Mesenchymal stem cell (in vitro differentiated cells and primary cell): ENCODE measurements around the gene NT5C3A. TPM values are rescaled to one million over a fixed set of nuclear protein-coding genes. Genes with fewer than 3 reads are reported as not detected.
A peak's percentile ranks its signal among the peaks of the same experiment; 100 is the strongest.
"Not testable (repeated sequence)": the region's sequence is repeated elsewhere in the genome, so short reads cannot be mapped to it uniquely, and the experiment has no call there.

ENCODE experiments used
- DNase-seq: peaks from one replicate; pipeline ENCODE4 v3.0.0-alpha.2; 2013
- H2AFZ ChIP-seq: one replicate; pipeline ENCODE4 v1.6.1; 2013; ENCODE audit warnings: low read depth, mild to moderate bottlenecking, control low read depth, inconsistent platforms, low read length, moderate library complexity
- H2AK5ac ChIP-seq: 2 replicates; pipeline ENCODE4 v1.6.1; 2013; ENCODE audit warnings: low read length, moderate library complexity, mild to moderate bottlenecking, inconsistent platforms; ENCODE audit not compliant: severe bottlenecking
- H2BK120ac ChIP-seq: one replicate; pipeline ENCODE4 v1.6.1; 2013; ENCODE audit warnings: low read depth, mild to moderate bottlenecking, inconsistent platforms, low read length, moderate library complexity
- H2BK12ac ChIP-seq, 2 experiments: one replicate each; pipeline ENCODE4 v1.6.1; 2013; ENCODE audit warnings: inconsistent platforms in 2 of 2, low read length in 2 of 2, mild to moderate bottlenecking in 2 of 2, moderate library complexity in 2 of 2, control low read depth in 1 of 2
- H2BK15ac ChIP-seq: one replicate; pipeline ENCODE4 v1.6.1; 2013; ENCODE audit warnings: mild to moderate bottlenecking, low read depth, inconsistent platforms; ENCODE audit not compliant: poor library complexity, severe bottlenecking
- H2BK5ac ChIP-seq: 2 replicates; pipeline ENCODE4 v1.6.1; 2013; ENCODE audit warnings: low read depth, mild to moderate bottlenecking, low read length, control low read depth, inconsistent platforms; ENCODE audit not compliant: poor library complexity, severe bottlenecking
- H3K14ac ChIP-seq, 2 experiments: one replicate each; pipeline ENCODE4 v1.6.1; 2013; ENCODE audit warnings: inconsistent platforms in 2 of 2, low read length in 2 of 2, control low read depth in 1 of 2, mild to moderate bottlenecking in 1 of 2, moderate library complexity in 1 of 2
- H3K18ac ChIP-seq, 2 experiments: one replicate each; pipeline ENCODE4 v1.6.1; 2013; ENCODE audit warnings: inconsistent platforms in 2 of 2, low read length in 2 of 2, control low read depth in 1 of 2, low read depth in 1 of 2, mild to moderate bottlenecking in 1 of 2
- H3K23ac ChIP-seq, 2 experiments: one replicate each; pipeline ENCODE4 v1.6.1; 2013; ENCODE audit warnings: inconsistent platforms in 2 of 2, low read length in 2 of 2, mild to moderate bottlenecking in 2 of 2, moderate library complexity in 2 of 2, control low read depth in 1 of 2
- H3K27ac ChIP-seq: 2 replicates; pipeline ENCODE4 v1.5.1; 2013; ENCODE audit warnings: mild to moderate bottlenecking, moderate library complexity, low read length, control low read depth, inconsistent platforms; ENCODE audit not compliant: poor library complexity, severe bottlenecking
- H3K27me3 ChIP-seq, 2 experiments: 2 replicates each; pipeline versions ENCODE4 v1.6.1 to v1.7.0; 2013; ENCODE audit warnings: low read length in 2 of 2, mild to moderate bottlenecking in 2 of 2, moderate library complexity in 2 of 2, control low read depth in 1 of 2, inconsistent platforms in 1 of 2; ENCODE audit not compliant: control insufficient read depth in 1 of 2, insufficient read depth in 1 of 2
- H3K36me3 ChIP-seq, 2 experiments: 2 replicates each; pipeline versions ENCODE4 v1.6.1 to v1.7.0; 2013; ENCODE audit warnings: low read length in 2 of 2, control low read depth in 1 of 2, inconsistent platforms in 1 of 2, low read depth in 1 of 2, mild to moderate bottlenecking in 1 of 2; ENCODE audit not compliant: insufficient read depth in 2 of 2, control insufficient read depth in 1 of 2
- H3K4ac ChIP-seq, 2 experiments: one replicate each; pipeline ENCODE4 v1.6.1; 2013; ENCODE audit warnings: inconsistent platforms in 2 of 2, low read length in 2 of 2, mild to moderate bottlenecking in 2 of 2, moderate library complexity in 2 of 2, control low read depth in 1 of 2, low read depth in 1 of 2
- H3K4me1 ChIP-seq: 2 replicates; pipeline ENCODE4 v1.6.1; 2013; ENCODE audit warnings: low read depth, low read length, control low read depth; ENCODE audit not compliant: control insufficient read depth, insufficient read depth
- H3K4me2 ChIP-seq: 2 replicates; pipeline ENCODE4 v1.6.1; 2013; ENCODE audit warnings: low read length, mild to moderate bottlenecking, inconsistent platforms; ENCODE audit not compliant: poor library complexity, severe bottlenecking
- H3K4me3 ChIP-seq, 2 experiments: 2 replicates each; pipeline versions ENCODE4 v1.5.1 to v1.7.0; 2013; ENCODE audit warnings: low read length in 2 of 2, mild to moderate bottlenecking in 2 of 2, control low read depth in 1 of 2, low read depth in 1 of 2; ENCODE audit not compliant: insufficient read depth in 1 of 2
- H3K79me1 ChIP-seq: replicated peaks from 2 replicates; pipeline ENCODE4 v1.6.1; 2013; ENCODE audit warnings: mild to moderate bottlenecking, control low read depth, low read length, inconsistent platforms; ENCODE audit not compliant: poor library complexity, severe bottlenecking
- H3K9ac ChIP-seq: 2 replicates; pipeline ENCODE4 v1.7.0; 2013; ENCODE audit warnings: mild to moderate bottlenecking, low read length, moderate library complexity
- H3K9me3 ChIP-seq: 2 replicates; pipeline ENCODE4 v1.7.0; 2013; ENCODE audit warnings: mild to moderate bottlenecking, low read length; ENCODE audit not compliant: control insufficient read depth
- H4K8ac ChIP-seq: one replicate; pipeline ENCODE4 v1.6.1; 2013; ENCODE audit warnings: inconsistent platforms, mild to moderate bottlenecking, low read length, moderate library complexity
- H4K91ac ChIP-seq: one replicate; pipeline ENCODE4 v1.6.1; 2013; ENCODE audit warnings: mild to moderate bottlenecking, low read length, inconsistent platforms
- WGBS: methylation state at CpG from one replicate; pipeline ENCODE4 v1.1.7; 2013; ENCODE audit warnings: mixed read lengths; 5-methylcytosine and 5-hydroxymethylcytosine counted together
- small RNA-seq: library from polyadenylated mRNA; stranded (forward); fragments of <200 nt; extraction: miRNeasy Mini kit (QIAGEN cat#:217004); gene quantifications from one replicate; pipeline ENCODE3, GENCODE V24; 2013; ENCODE audit warnings: low read depth

NT5C3A gene

DNA sequence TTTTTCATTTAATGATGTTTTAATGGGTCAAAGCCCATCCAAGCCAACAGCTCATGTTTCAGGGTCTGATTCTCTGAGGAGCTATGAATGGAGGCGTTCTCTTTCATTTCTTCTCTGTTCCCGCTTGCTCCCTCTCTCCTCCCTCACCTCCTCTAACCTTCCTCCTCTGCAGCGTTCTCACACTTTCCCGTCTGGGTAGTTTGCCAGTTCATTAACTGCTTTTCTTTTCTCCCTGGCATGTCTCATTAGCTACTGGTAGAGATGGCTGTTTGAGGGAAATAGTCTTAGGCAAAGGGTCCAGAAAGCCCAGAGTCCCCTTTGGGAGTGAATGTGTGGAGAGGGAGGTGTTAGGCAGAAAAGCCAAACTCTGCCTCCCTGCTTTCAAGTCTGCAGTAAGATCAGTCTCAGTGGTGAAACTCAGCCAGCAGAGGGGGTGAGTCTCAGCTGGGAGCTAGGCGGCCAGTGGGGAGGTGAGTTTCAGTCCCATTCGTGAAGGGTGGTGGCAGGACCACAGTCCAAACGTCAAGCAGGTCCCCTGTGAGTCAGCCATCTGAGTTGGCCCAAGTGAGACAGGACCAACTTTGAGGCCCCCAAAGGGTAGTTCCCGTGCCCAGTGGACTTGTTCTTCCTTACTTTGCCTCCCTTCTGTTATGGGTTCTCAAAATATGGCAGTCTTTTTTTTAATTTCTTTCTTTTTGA lies 98.0 kb downstream of the NT5C3A start:
- not testable (repeated sequence) for H2BK12ac ChIP-seq, H3K18ac ChIP-seq, H2BK5ac ChIP-seq, H3K36me3 ChIP-seq, H3K14ac ChIP-seq, H3K9ac ChIP-seq, H2BK120ac ChIP-seq, H3K4me1 ChIP-seq, H3K9me3 ChIP-seq, H3K4me2 ChIP-seq, H4K8ac ChIP-seq, H3K79me1 ChIP-seq, H2BK15ac ChIP-seq, H4K91ac ChIP-seq, H3K4ac ChIP-seq, H2AFZ ChIP-seq, H3K27me3 ChIP-seq, H2AK5ac ChIP-seq, H3K23ac ChIP-seq, H3K27ac ChIP-seq
- peak overlapping the region in 1 of 2 experiments; percentile 23 for H3K4me3 ChIP-seq
- DNase-seq: peak; percentile 11
- WGBS: 22% methylated on average over 2 of the region's 8 CpGs

Small RNA genes lying within 50 kb of the gene (small RNA-seq; reads per million reads assigned to genes)
- gene RN7SL505P (not detected), gene RNU6-388P (not detected), gene RPS29P14 (not detected)
